ENCODE data around the gene MACF1.

Gene MACF1

DNA sequence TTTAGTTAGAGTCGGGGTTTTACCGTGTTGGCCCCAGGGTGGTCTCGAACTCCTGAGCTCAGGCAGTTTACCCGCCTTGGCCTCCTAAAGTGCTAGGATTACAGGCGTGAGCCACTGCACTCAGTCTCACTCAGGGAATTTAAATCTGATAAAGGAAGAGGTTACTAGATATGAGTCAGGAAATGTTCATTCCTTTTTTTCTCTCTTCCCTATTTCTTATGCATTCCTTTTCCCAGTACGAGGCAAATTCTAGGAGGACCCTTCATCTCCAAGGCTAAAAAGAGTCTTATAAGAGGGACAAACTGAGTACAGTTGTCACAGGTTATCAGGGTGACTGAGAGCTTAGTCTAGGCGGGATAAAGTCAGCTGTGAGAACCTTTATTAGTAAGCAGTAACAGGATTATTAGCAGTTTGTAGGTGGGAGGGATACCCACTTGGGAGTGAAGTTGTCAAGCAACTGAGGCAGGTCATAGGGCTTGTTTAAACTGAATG lies 9.1 kb downstream of the MACF1 start:
- no peak for DNase-seq (ENCODE audit: low spot score)

DNA sequence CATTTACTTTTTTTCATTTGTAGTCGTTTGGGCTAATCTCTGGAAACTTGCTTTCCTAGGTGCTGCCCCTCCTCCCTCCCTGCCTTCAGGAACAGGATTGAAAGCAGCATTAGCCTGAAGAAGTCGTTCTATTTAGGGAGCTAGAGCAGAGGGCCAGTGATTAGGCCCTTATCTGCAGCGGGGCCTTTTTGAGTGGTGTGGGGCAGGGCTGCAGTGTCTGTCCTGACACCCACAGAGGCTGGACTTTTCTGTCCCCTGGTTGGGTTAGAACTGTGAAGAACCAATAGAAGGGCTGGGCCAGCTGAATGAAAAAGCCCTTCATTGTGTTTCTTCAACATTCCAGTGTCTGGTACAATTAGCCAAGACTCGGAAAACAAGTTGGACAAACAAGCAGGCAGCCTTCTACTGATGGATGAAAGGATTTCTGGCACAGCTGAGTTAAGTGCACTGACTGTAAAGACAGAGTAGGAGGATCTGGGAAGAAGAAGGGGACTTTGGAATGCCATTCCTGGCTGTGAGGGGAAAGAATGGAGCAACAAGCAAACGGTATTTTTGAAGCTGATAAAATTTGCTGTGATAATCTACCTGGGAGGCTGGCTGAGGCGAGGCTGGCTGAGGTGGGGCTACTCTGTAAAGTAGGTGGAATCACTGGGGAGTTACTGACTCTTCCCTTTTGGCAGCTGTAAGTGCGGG lies 9.7 kb downstream of the MACF1 start:
- DNase-seq (ENCODE audit: low spot score) = no peak

DNA sequence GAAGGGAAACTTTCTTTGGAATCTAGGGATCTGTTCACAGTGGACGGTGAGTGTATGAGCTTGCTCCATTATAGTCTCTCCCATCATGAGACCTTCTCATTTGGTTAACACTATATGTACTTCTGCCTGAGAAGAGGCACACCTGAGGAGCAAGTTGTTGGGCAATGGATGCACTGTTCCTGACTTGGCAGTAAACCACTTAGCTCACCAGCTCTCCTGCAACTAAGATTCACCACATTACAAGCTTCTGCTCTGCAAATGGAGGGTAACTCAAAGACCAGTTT lies 10.2 kb downstream of the MACF1 start:
- DNase-seq (ENCODE audit: low spot score) = no peak

- DNase-seq (ENCODE audit: low spot score) = no peak
Observed at GRCh38 chr1:39214998-39215873, 10.7 kb downstream of the MACF1 start.

GRCh38 chr1:39216771-39217170 lies 12.3 kb downstream of the MACF1 start:
- no peak for DNase-seq (ENCODE audit: low spot score)

GRCh38 chr1:39220891-39221870 lies 16.7 kb downstream of the MACF1 start:
- no peak for DNase-seq (ENCODE audit: low spot score)

- no peak for DNase-seq (ENCODE audit: low spot score)
Observed at GRCh38 chr1:39224295-39224829, 19.9 kb downstream of the MACF1 start.

GRCh38 chr1:39226836-39227235 lies 22.3 kb downstream of the MACF1 start:
- no peak for DNase-seq (ENCODE audit: low spot score)

DNA sequence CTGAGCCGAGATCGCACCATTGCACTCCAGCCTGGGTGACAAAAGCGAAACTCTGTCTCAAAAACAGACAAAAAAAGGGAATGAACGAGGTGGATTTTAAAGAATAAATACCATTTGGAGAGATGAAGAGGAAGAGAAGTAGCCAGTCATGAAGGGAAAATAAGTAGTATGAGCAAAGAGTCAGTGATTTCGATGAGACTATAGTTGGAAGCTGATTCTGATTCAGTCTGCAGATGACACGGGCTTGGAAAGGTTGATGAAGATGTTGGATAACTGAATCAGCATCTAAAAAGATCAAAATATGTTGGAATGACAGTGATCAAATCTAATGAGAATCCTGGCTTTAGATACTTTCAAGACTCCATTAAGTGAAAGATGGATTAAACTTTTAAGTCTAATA lies 23.8 kb downstream of the MACF1 start:
- no peak for DNase-seq (ENCODE audit: low spot score)

GRCh38 chr1:39229504-39229903 lies 25.0 kb downstream of the MACF1 start:
- DNase-seq (ENCODE audit: low spot score) = no peak

DNA sequence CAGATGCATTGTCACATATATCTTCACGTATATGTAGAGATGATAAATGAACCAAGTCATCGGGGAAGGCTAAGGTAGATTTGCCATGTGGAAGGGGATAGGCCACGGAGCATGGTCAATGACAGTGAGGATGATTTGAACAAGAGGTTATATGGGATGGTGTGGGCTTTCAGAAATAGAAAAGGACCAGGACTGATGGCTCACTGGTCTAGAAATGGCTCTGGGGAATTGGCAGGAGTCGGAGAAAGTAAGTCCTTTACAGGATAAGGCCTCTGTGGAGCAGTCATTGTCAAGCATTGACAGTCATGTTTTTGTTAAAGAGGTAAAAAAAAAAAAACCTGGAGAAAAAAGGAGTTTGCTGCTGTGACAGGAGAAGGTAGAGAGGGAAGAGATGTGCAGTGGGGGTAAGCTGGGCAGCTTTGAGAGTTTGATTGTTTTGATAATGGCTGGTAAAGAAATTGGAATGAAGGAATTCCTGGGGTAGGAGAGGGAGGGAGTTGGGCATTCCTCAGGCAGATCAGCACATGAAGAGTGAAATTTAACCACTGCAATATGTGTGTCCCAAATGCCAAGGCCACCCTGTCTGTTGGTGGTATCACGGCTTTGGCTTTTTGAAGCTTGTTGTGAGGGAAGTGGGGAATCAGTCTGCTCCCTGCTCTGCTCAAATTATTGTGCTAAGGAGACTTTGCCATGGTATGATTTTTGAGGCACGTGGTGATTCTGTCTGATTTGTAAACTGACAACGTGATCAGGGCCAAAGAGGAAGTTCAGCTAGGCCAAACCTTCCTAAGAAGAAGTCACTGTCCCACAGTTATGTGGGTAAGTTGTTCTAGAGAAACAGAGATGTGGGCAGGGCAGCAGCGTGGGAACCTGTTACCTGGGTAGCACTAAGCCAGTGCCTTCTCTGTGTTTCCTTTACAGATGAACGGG lies 26.0 kb downstream of the MACF1 start:
- no peak for DNase-seq (ENCODE audit: low spot score)

- DNase-seq (ENCODE audit: low spot score) = no peak
Observed at GRCh38 chr1:39236971-39237370, 32.5 kb downstream of the MACF1 start.

DNA sequence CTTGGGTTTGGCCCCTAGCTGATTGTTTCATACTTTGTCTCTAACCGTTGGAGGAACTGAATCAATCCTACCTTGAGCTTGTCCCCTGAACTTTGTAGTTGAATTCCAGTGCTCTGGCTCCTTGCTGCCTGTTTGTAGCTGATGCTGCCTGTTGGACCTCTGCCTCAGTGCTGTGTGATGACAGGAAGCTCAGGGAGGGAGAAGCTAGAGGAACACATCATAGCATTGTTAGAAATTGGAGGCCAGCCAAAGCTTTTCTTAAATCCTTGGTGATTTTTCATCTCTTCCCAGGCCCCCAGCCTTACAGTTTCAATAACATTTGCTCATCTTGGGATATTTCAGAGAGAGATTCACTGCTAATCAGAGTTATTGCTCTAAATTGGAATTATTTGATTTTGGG lies 34.0 kb downstream of the MACF1 start:
- DNase-seq (ENCODE audit: low spot score) = peak; percentile 65

DNA sequence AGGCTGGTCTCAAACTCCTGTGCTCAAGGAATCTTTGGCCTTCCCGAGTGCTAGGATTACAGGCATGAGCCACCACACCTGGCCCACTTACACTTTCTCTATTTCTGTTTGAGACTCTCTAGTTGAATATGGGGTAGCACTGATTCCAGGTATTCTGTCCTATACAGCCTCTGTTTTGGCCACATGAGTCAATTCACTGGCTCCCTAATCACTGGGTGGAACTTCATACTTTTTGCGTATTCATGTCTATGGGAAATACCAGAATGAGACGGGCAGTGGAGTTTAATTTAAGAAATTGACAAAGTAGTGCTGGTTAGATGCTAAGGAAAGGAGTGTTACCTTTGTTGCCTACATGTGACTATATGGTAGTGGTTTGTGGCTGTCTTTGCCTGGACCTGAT lies 35.5 kb downstream of the MACF1 start:
- no peak for DNase-seq (ENCODE audit: low spot score)

GRCh38 chr1:39243302-39243701 lies 38.8 kb downstream of the MACF1 start:
- DNase-seq (ENCODE audit: low spot score) = no peak

DNA sequence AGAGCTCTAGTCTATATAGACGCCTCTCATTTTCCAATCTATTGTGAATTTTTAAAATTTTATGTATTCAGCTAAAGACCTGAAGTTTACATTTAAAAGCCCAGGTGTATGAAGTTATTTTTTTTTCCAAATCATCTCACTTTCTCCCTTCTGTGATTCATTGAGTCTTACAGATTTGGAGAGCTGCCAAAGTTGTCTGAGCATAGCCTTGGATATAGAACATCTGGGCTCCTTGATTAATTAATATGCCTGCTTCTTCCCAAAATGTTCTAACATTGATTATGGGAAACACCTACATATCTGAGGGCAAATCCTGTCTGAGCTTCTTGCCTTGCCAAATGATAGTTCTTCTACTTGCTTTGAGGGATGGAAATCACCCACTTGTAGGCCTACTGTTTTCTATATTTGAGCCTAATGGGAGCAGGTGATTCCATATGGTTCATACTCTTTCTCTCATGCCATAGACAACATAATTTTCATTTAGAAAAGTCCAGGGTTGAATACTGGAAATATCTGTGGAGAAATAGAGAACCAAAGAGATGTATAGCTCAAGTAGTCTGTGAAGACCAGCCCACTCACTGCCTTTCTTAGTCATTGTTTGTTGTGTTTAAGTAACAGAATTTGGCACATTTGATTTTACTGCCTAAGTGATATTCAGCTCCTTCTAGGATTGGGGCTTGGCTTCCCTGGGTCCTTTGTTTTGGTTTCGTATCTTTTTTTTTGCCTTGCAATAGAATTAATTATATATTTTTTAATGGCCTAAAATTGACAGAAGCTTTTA lies 46.2 kb downstream of the MACF1 start:
- DNase-seq (ENCODE audit: low spot score) = no peak

DNA sequence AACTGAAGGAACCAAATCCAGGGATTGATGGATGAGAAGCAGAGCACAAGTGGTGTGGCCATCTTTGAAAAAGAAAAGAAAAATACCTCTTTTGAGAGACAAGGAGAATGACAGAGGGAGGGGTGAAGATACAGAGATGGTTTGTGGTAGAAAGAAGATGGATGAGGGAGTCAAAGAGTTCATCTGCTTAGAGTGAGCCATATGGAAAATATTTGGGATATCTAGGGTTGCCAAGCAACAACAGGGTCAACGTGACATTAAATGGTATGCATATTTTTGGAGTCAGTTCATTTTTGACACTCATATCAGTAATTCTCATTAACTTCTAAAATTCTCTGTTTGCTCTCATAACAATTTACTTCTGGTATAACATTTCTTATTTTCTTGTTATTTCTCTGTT lies 50.7 kb downstream of the MACF1 start:
- no peak for DNase-seq (ENCODE audit: low spot score)

DNA sequence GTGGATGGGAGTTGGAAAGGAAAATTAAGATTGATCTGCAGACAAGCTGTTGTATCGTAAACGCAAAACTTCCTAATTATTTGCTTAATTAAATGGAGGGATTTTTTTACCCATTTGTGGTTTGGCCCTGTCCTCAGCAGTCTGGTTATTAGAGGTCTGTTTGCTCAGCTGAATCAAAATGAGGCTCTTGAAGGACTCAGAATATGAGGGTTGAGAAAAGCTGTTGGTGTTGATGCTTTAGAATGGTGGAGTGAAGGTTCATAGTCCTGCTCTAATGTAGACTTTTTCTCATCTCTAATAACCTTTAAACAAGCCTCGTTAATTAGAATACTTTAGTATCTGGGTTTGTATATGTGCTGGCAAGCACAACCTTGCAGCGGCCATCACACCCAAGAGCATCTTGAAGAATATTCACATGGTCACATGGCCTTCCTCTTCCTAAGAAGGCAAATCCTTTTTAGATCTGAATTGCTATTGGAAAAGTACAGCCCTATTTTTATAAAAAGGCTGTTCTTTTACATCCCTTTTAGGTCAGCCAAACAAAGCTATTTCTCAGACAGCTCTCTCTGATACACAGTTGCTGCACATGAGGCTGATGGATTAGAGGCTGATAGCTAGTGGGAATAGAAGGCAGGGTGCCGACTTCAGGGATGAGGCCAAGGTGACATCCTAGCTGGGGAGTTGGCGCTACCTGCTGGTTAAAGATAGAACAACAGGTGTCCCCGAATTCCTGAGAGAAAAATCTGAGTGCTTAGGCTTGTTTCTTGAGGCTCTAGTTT lies 53.8 kb downstream of the MACF1 start:
- peak; percentile 39 for DNase-seq (ENCODE audit: low spot score)

DNA sequence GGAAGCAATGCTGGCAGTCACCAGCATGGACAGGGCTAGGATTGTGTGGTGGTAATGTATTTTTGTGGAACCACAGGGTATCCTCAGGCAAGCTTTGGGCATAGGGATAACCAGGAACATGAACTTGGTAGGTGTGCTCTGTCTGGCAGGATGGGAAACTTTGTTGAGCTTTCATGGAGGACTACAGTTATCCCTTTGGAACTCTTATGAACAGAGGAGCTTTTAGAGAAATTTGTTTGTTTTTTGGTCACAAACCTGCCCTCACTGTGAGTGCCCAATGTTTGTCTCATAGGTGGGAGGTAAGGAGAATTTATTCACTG lies 54.4 kb downstream of the MACF1 start:
- no peak for DNase-seq (ENCODE audit: low spot score)
